Uterus (tissue), 4 donors: ENCODE results near the gene OBSCN. TPM values are rescaled to one million over a fixed set of nuclear protein-coding genes. Genes with fewer than 3 reads are reported as not detected.
A peak's percentile ranks its signal among the peaks of the same experiment; 100 is the strongest.

Experiments
- DNase-seq, 2 donors: peaks; one replicate each; pipeline ENCODE4 v3.0.0-alpha.2; 2019 to 2020
- H3K27ac ChIP-seq, 2 donors: fragments of 200-600 bp; sonication (generic); 1 replicate in 1 of 2; 2 replicates in 1 of 2; pipeline ENCODE4 v1.5.1; 2016 to 2018
- H3K27me3 ChIP-seq, 2 donors: fragments of 200-600 bp; sonication (generic); one replicate each; pipeline ENCODE4 v1.5.1; 2018 to 2019; ENCODE audit warnings: control low read depth in 1 of 2
- H3K36me3 ChIP-seq, 2 donors: fragments of 200-600 bp; sonication (generic); one replicate each; pipeline ENCODE4 v1.5.1; 2019; ENCODE audit warnings: control low read depth in 1 of 2
- H3K4me1 ChIP-seq, 2 donors: fragments of 200-600 bp; sonication (generic); one replicate each; pipeline ENCODE4 v1.5.1; 2018 to 2019; ENCODE audit warnings: control low read depth in 1 of 2
- H3K4me3 ChIP-seq, 2 donors: fragments of 200-600 bp; sonication (generic); 1 replicate in 1 of 2; 2 replicates in 1 of 2; pipeline ENCODE4 v1.5.1; 2018 to 2019; ENCODE audit warnings: mild to moderate bottlenecking in 1 of 2
- H3K9me3 ChIP-seq, 2 donors: fragments of 200-600 bp; sonication (generic); one replicate each; pipeline ENCODE4 v1.5.1; 2019; ENCODE audit warnings: control low read depth in 1 of 2
- POLR2A ChIP-seq, 2 donors: fragments of 450-650 bp; IDR thresholded peaks; one replicate each; pipeline ENCODE4 v1.6.1; 2016; ENCODE audit warnings: antibody characterized with exemption in 2 of 2, mild to moderate bottlenecking in 1 of 2, moderate library complexity in 1 of 2
- intact Hi-C: fragments of 100-400 bp; cut with DNase I; formaldehyde crosslinking; loops from one replicate; pipeline ENCODE4 v1.15.1; 2023; ENCODE audit warnings: low total_unique reads
- total RNA-seq, 4 donors: library from RNA; depleted of rRNA in 3 of 4; stranded (reverse); fragments of >200 nt in 3 of 4; gene quantifications; one replicate each; pipeline versions ENCODE4 v1.1.0 to v1.2.4, GENCODE V29; 2014 to 2023
- TF ChIP-seq, protein P1 (sequence below), 4 experiments: fragments of 200-600 bp in 2 of 4; fragments of 450-650 bp in 2 of 4; sonication (generic) in 2 of 4; IDR thresholded peaks; one replicate each; pipeline ENCODE4 v1.5.1; 2016 to 2019; ENCODE audit warnings: antibody characterized with exemption in 4 of 4, mild to moderate bottlenecking in 2 of 4, moderate library complexity in 1 of 4
- donor health status: DM: yes; HTN: yes; CAD: no.

Gene OBSCN
- total RNA-seq, 4 donors from 2014 or later: 5.9 to 53.2 (median 22.4) TPM

DNA sequence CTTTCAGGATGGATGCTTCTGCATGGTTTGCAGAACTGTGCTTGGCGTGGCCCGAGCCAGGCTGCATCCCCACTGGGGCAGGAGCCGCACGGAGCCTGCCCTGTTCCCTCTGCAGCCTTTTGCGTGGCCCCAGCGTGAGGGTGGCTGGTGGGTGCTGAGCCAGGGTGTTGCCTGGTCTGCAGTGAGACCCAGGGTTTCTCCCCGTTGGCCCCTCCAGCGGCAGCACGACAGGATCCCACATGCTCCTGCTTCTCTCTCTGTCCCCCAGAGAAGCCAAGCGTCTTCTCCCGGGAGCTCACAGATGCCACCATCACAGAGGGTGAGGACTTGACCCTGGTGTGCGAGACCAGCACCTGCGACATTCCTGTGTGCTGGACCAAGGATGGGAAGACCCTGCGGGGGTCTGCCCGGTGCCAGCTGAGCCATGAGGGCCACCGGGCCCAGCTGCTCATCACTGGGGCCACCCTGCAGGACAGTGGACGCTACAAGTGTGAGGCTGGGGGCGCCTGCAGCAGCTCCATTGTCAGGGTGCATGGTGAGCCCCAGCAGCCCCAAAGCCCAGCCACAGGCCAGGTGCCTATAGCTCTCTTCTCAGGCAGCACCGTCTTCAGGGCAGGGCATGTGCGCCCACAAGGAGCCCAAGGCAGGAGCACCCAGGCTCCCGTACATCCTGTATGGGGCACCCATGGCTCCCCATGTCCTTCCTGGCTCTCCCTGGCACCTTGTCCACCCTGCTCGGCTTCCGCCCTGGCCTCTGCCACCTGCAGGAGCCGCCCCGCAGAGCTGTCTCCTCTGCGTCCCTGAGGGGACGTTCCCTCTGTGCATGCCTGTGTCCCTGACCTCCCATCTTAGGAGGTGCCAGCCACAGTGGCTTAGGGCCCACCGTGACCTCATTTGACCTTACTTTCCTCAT is 78.9 kb downstream of the OBSCN start:
- intact Hi-C loops: no loop called here
- no peak overlapping the region for H3K27ac ChIP-seq
- no peaks in the 10 kb centered on the region for H3K36me3 ChIP-seq
- H3K4me1 ChIP-seq: no peaks in the 10 kb centered on the region
- no peak for TF ChIP-seq POLR2A (IDR thresholded peaks at IDR 0.05)
- TF ChIP-seq, protein P1, sequence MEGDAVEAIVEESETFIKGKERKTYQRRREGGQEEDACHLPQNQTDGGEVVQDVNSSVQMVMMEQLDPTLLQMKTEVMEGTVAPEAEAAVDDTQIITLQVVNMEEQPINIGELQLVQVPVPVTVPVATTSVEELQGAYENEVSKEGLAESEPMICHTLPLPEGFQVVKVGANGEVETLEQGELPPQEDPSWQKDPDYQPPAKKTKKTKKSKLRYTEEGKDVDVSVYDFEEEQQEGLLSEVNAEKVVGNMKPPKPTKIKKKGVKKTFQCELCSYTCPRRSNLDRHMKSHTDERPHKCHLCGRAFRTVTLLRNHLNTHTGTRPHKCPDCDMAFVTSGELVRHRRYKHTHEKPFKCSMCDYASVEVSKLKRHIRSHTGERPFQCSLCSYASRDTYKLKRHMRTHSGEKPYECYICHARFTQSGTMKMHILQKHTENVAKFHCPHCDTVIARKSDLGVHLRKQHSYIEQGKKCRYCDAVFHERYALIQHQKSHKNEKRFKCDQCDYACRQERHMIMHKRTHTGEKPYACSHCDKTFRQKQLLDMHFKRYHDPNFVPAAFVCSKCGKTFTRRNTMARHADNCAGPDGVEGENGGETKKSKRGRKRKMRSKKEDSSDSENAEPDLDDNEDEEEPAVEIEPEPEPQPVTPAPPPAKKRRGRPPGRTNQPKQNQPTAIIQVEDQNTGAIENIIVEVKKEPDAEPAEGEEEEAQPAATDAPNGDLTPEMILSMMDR (IDR thresholded peaks at IDR 0.05): no peak
- DNase-seq: peak in 1 of 2 donors; percentile 11
- no peaks in the 10 kb centered on the region for H3K9me3 ChIP-seq
- no peaks in the 10 kb centered on the region for H3K27me3 ChIP-seq
- no peak overlapping the region for H3K4me3 ChIP-seq

DNA sequence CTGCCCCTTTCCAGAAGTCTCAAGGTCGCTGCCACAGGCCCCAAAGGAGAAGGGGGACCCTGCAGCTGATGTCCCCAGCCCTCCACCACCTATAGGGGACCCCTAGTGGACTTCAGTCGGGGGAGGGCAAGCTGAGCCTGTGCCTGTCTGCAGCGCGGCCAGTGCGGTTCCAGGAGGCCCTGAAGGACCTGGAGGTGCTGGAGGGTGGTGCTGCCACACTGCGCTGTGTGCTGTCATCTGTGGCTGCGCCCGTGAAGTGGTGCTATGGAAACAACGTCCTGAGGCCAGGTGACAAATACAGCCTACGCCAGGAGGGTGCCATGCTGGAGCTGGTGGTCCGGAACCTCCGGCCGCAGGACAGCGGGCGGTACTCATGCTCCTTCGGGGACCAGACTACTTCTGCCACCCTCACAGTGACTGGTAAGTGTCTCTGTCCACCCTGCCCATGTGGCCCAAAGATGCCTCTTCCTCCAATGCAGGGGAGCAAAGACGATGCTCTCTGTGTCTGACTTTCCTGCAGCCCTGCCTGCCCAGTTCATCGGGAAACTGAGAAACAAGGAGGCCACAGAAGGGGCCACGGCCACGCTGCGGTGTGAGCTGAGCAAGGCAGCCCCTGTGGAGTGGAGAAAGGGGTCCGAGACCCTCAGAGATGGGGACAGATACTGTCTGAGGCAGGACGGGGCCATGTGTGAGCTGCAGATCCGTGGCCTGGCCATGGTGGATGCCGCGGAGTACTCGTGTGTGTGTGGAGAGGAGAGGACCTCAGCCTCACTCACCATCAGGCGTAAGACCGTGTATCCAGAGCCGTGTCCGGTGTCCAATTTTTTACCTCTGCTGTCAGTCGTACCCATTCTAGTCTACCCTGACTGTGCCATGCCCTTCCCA is 79.9 kb downstream of the OBSCN start:
- no peaks in the 10 kb centered on the region for H3K36me3 ChIP-seq
- no peak overlapping the region for H3K4me3 ChIP-seq
- no peak for TF ChIP-seq POLR2A (IDR thresholded peaks at IDR 0.05)
- TF ChIP-seq, protein P1 (IDR thresholded peaks at IDR 0.05): no peak
- H3K9me3 ChIP-seq: no peaks in the 10 kb centered on the region
- H3K27ac ChIP-seq: no peak overlapping the region
- no peaks in the 10 kb centered on the region for H3K27me3 ChIP-seq
- intact Hi-C loops: no loop called here
- DNase-seq: peak in 1 of 2 donors; percentile 5
- no peaks in the 10 kb centered on the region for H3K4me1 ChIP-seq

DNA sequence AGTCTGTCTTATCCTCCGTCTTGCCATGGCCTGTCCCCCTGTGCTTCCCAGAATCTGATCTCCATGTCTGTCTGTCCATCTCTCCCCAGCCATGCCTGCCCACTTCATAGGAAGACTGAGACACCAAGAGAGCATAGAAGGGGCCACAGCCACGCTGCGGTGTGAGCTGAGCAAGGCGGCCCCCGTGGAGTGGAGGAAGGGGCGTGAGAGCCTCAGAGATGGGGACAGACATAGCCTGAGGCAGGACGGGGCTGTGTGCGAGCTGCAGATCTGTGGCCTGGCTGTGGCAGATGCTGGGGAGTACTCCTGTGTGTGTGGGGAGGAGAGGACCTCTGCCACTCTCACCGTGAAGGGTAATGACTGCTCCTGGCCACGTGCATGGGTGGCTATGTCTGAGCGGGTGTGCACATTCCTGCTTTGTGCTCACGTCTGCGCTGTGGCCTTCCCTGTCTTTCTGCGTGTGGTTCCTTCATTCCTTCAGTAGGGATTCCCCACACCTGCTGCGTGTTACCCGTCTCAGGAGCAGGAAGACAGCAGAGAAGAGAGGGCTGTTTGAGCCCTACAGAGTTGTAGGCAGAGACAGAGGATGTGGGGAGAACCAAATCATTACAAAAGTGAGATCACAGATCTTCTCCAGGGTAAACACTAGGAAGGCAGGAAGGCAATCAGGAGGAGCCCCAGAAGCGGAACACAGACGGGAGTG is 80.8 kb downstream of the OBSCN start:
- no peak for DNase-seq
- intact Hi-C loops: no loop called here
- H3K36me3 ChIP-seq: no peaks in the 10 kb centered on the region

DNA sequence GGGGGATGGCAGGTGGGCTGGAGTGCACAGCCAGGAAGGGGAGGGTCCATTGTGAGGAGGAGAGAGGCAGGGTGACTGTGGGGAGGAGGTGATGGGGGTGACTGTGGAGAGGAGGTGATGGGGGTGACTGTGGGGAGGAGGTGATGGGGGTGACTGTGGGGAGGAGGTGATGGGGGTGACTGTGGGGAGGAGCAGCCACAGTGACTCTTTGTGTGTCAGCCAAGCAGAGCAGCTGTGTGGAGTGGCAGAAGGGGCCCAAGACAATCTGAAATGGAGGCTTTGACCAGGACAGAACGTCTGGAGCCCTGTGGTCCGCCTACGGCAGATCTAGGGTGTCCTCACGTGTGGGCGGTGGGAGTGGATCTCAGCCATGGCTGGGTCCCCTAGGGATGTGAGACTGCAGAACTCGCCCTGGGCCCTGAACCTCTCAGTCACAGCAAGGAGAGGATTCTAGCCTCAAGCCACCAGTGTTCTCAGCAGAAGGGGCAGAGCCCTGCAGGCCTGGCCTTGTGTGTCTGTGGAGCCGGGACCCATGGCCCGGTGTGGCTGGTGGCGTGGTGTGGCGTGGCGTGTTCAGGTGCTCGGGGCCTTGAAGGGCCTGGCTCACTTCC is 81.5 kb downstream of the OBSCN start:
- intact Hi-C loops: no loop called here
- Histone ChIP-seq H3K27me3 (no peaks in the 10 kb centered on the region), H3K4me3 (no peak overlapping the region), H3K4me1 (no peaks in the 10 kb centered on the region), H3K9me3 (no peaks in the 10 kb centered on the region), H3K36me3 (no peaks in the 10 kb centered on the region), H3K27ac (no peak overlapping the region)
- TF ChIP-seq POLR2A (IDR thresholded peaks at IDR 0.05): no peak
- TF ChIP-seq, protein P1 (IDR thresholded peaks at IDR 0.05): no peak
- DNase-seq: no peak

More for the DNA sequence above, 80.8 kb downstream of the OBSCN start:
- no peak overlapping the region for H3K4me3 ChIP-seq
- no peaks in the 10 kb centered on the region for H3K4me1 ChIP-seq
- TF ChIP-seq, protein P1 (IDR thresholded peaks at IDR 0.05): no peak
- TF ChIP-seq POLR2A (IDR thresholded peaks at IDR 0.05): no peak
- H3K27ac ChIP-seq: no peak overlapping the region
- H3K9me3 ChIP-seq: no peaks in the 10 kb centered on the region
- no peaks in the 10 kb centered on the region for H3K27me3 ChIP-seq
